Mucosa of stomach (tissue), 1 donor: ENCODE measurements around the gene PCNX1.
"Not testable (repeated sequence)": the region's sequence is repeated elsewhere in the genome, so short reads cannot be mapped to it uniquely, and the experiment has no call there.

ENCODE experiments used
- H3K27me3 ChIP-seq: one replicate; pipeline ENCODE4 v1.7.0; 2013; ENCODE audit warnings: mild to moderate bottlenecking, low read length; ENCODE audit not compliant: control insufficient read depth, insufficient read depth
- H3K36me3 ChIP-seq: one replicate; pipeline ENCODE4 v1.7.0; 2013; ENCODE audit warnings: low read length; ENCODE audit not compliant: control insufficient read depth, insufficient read depth
- H3K4me1 ChIP-seq: one replicate; pipeline ENCODE4 v1.7.0; 2013; ENCODE audit warnings: mild to moderate bottlenecking, low read length; ENCODE audit not compliant: control insufficient read depth, insufficient read depth
- H3K4me3 ChIP-seq: one replicate; pipeline ENCODE4 v1.7.0; 2013; ENCODE audit warnings: low read length
- H3K9ac ChIP-seq: one replicate; pipeline ENCODE4 v1.7.0; 2013; ENCODE audit warnings: mild to moderate bottlenecking, low read length, moderate library complexity
- H3K9me3 ChIP-seq: one replicate; pipeline ENCODE4 v1.7.0; 2013; ENCODE audit warnings: mild to moderate bottlenecking, low read length, moderate library complexity; ENCODE audit not compliant: control insufficient read depth
- donor health status: Pancreatic carcinoma.

PCNX1 gene

DNA sequence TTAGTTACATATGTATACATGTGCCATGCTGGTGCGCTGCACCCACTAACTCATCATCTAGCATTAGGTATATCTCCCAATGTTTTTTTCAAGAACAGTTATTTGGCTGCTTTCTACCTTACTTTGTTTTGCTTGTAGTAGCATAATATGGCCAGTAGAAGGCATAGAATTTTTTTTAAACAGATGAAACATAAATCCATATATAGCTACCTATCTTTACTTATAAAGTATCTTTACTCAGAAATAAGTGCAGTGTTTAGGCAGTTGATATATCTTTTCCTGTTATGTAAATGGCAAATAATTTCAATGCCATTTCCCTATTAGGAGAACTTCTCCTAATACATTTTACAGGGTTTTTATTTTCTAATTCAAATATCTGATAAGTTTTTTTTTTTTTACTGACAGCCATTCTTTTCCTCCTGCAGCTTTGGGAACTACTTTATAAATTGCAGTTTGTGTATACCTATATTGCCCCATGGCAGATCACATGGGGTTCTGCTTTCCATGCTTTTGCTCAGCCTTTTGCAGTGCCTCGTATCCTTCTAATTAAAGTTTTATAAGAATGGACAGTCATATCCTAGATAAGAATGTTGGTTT lies 143.1 kb downstream of the PCNX1 start:
- Histone ChIP-seq H3K27me3 (no peaks in the 10 kb centered on the region), H3K9ac (no peak overlapping the region), H3K4me1 (no peaks in the 10 kb centered on the region), H3K36me3 (no peaks in the 10 kb centered on the region), H3K4me3 (no peak overlapping the region), H3K9me3 (no peaks in the 10 kb centered on the region)

DNA sequence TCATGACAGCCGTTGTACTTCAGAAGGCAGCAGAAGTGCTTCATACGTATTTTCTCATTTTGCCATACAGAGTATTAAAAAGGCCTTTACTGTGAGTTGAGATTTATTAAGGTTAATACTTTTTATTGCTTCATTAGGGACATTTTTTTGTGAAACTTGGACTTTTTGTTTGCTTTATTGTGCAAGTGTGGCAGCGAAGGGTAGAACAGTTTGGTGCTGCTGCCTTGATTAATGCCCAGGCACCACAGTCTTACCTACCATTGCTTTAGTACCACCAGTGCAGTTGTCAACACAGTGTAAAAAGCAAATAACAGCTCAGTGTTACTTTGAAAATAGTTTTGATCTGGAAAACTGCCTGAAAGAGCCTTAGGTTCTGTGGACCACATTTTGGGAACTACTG lies 147.4 kb downstream of the PCNX1 start:
- Histone ChIP-seq H3K4me3 (no peak overlapping the region), H3K9me3 (no peaks in the 10 kb centered on the region), H3K9ac (no peak overlapping the region), H3K36me3 (peaks cover 2% of the 10 kb centered on the region), H3K27me3 (no peaks in the 10 kb centered on the region), H3K4me1 (no peaks in the 10 kb centered on the region)

DNA sequence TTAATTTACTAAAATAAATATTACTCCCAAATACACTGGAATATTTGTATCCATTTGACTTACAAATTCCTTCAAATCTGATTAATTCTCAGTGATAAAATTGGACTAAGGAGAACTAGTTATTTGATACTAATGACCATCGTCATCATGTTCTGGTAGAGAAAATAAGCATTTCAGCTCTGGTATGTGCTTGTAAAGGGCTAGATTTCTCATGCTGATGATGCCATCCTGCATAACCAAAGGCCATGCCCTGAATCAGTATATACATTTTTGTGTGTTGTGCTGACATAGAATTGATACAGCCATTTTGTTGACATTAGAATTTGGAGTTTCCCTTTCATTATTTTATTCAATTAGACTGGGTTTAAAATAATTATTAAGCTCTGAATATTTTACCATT lies 148.9 kb downstream of the PCNX1 start:
- peaks cover 6% of the 10 kb centered on the region for H3K36me3 ChIP-seq
- no peak overlapping the region for H3K4me3 ChIP-seq
- no peaks in the 10 kb centered on the region for H3K9me3 ChIP-seq
- no peaks in the 10 kb centered on the region for H3K27me3 ChIP-seq
- no peak overlapping the region for H3K9ac ChIP-seq
- H3K4me1 ChIP-seq: no peaks in the 10 kb centered on the region

DNA sequence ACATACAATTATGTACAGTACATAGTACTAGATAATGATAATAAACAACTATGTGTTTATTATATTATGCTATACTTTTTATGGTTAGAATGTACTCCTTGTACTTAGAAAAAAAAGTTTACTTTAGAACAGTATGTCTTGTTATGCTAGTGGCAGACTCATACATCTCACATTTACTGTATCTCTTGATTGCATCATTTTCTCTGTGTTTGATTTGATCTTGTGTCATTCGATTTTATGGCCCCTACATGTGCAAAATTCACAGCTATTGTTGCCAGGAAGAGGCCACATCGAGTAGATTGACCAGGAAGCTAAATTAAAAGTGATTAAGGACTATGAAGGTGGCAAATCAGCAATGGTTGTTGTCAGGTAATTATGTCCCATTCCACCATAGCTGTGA lies 153.0 kb downstream of the PCNX1 start:
- no peaks in the 10 kb centered on the region for H3K27me3 ChIP-seq
- no peaks in the 10 kb centered on the region for H3K4me1 ChIP-seq
- no peak overlapping the region for H3K4me3 ChIP-seq
- no peaks in the 10 kb centered on the region for H3K9me3 ChIP-seq
- no peak overlapping the region for H3K9ac ChIP-seq
- H3K36me3 ChIP-seq: peaks cover 6% of the 10 kb centered on the region

DNA sequence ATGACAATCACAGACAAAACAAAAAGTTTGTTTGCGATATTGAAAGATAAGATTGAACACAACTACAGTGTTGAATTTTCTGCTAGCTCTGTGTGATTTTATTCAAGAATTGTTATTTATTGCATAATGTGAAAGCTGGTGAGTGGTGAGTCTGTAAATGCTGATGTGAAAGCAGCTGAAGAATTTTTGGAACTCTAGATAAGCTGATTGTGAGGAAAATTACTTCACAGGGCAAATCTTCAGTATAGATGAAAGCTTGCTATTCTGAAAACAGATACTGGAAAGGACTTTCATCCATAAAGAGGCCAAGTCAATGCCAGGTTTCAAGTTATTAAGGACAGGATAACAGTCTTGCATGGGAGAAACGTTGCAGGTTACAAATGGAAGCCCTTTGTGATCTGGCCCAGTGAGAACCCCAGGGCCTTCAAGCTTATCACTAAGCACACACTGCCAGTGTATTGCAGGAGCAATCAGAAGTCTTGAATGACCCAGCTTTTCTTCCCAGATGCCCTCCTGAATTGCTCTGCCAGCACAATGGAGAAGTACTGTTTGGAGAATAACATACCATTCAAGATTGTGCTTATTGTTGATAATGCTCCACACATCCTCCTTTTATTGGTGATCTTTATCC lies 153.7 kb downstream of the PCNX1 start:
- Histone ChIP-seq H3K27me3 (no peaks in the 10 kb centered on the region), H3K4me1 (no peaks in the 10 kb centered on the region), H3K9ac (no peak overlapping the region), H3K4me3 (no peak overlapping the region), H3K9me3 (no peaks in the 10 kb centered on the region), H3K36me3 (peaks cover 6% of the 10 kb centered on the region)

DNA sequence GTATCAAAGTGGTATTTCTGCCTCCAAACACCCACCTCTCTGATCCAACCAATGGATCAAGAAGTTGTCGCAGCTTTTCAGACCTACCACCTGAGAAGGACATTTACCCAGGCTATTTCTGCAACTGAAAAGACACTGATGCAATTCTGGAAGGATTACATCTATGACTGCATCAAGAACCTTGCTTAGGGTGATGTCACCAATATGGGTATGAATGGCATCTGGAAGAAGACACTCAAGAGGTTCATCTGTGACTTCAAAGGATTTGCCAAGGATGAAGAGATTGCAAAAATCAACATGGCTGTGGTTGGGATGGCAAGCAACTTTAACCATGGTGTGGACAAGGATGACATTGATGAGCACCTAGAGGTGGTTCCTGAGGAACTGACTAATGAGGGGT lies 154.2 kb downstream of the PCNX1 start:
- peaks cover 6% of the 10 kb centered on the region for H3K36me3 ChIP-seq
- no peaks in the 10 kb centered on the region for H3K27me3 ChIP-seq
- H3K9ac ChIP-seq: no peak overlapping the region
- no peaks in the 10 kb centered on the region for H3K9me3 ChIP-seq
- no peaks in the 10 kb centered on the region for H3K4me1 ChIP-seq
- no peak overlapping the region for H3K4me3 ChIP-seq

DNA sequence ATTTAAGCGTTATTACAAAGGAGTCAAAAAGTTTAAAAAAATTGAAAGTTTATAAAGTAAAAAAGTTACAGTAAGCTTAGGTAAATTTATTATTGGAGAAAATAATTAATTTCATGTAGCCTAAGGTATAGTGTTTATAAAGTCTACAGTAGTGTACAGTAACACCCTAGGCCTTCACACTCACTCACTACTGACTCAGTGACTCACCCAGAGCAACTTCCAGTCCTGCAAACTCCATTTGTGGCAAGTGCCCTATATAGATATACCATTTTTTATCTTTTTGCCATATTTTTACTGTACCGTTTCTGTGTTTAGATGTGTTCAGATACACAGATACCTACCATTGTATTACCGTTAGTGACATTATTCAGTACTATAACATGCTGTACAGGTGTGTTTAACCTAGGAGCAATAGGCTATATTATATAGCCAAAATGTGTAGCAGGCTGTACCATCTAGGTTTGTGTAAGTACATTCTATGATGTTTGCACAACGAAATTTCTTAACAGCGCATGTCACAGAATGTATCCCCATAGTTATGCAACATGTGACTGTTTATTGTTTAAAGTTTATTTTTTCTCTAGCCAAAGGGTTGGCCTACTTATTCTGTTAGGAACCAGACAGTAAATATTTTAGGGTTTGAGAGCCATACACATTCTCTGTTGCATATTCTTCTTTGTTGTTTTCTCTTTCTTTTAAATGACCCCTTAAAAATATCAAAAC lies 155.5 kb downstream of the PCNX1 start:
- H3K4me3 ChIP-seq: no peak overlapping the region
- H3K36me3 ChIP-seq: peaks cover 6% of the 10 kb centered on the region
- H3K4me1 ChIP-seq: no peaks in the 10 kb centered on the region
- H3K9me3 ChIP-seq: no peaks in the 10 kb centered on the region
- H3K9ac ChIP-seq: no peak overlapping the region
- H3K27me3 ChIP-seq: no peaks in the 10 kb centered on the region

DNA sequence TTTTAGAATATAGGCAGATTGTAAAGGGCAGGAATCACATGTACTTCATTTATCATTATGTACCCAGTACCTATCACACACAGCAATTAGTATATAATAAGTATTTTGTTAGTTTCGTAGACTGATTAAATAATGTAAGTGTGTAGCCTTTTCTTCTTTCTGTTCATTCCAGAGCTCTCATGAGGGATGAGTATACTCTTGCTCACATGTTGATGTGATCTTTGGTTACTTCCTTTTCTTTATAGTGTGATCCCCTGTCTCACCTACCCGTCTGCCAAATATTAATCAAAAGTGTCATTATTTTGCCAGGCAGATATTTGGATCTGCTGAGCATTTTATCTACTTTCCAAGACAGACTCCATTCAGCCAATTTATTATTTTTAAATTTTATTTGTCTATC lies 156.1 kb downstream of the PCNX1 start:
- no peak overlapping the region for H3K4me3 ChIP-seq
- no peaks in the 10 kb centered on the region for H3K9me3 ChIP-seq
- H3K27me3 ChIP-seq: no peaks in the 10 kb centered on the region
- H3K4me1 ChIP-seq: no peaks in the 10 kb centered on the region
- H3K9ac ChIP-seq: no peak overlapping the region
- peaks cover 6% of the 10 kb centered on the region for H3K36me3 ChIP-seq

DNA sequence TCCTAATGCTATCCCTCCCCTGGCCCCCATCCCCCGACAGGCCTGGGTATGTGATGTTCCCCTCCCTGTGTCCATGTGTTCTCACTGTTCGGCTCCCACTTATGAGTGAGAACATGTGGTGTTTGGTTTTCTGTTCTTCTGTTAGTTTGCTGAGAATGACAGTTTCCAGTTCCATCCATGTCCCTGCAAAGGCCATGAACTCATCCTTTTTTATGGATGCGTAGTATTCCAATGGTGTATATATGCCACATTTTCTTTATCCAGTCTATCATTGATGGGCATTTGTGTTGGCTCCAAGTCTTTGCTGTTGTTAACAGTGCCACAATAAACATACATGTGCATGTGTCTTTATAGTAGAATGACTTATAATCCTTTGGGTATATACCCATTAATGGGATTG lies 157.5 kb downstream of the PCNX1 start:
- not testable (repeated sequence) for H3K9ac ChIP-seq, H3K4me3 ChIP-seq, H3K36me3 ChIP-seq, H3K27me3 ChIP-seq, H3K4me1 ChIP-seq, H3K9me3 ChIP-seq

DNA sequence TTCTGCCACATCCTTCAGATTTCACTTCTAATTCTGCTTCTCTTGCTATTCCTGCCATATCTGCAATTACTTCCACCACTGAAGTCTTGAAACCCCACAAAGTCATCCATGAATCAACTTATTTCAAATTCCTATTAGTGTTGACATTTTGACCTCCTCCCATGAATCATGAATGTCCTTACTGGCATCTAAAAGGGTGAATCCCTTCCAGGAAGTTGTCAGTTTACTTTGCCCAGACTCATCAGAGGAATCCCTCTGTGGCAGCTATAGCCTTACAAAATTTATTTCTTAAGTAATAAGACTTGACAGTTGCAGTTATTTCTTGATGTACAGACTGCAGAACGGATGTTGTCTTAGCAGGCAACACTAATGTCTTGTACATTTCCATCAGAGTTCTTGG lies 162.9 kb downstream of the PCNX1 start:
- H3K9ac ChIP-seq: no peak overlapping the region
- H3K27me3 ChIP-seq: no peaks in the 10 kb centered on the region
- no peaks in the 10 kb centered on the region for H3K36me3 ChIP-seq
- no peaks in the 10 kb centered on the region for H3K4me1 ChIP-seq
- H3K4me3 ChIP-seq: no peak overlapping the region
- no peaks in the 10 kb centered on the region for H3K9me3 ChIP-seq

DNA sequence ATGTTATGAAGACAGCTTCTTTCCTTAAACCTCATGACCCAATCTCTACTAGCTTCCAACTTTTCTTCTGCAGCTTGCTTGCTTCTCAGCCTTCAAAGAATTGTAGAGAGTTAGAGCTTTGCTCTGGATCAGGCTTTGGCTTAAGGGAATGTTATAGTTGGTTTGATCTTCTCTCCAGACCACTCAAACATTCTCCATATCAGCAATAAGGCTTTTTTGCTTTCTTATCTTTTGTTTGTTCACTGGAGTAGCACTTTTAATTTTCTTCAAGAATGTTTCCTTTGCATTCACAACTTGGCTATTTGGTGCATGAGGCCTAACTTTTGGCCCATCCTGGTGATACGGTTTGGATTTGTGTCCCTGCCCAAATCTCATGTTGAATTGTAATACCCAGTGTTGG lies 163.8 kb downstream of the PCNX1 start:
- Histone ChIP-seq H3K9me3 (no peaks in the 10 kb centered on the region), H3K4me3 (no peak overlapping the region), H3K36me3 (no peaks in the 10 kb centered on the region)

DNA sequence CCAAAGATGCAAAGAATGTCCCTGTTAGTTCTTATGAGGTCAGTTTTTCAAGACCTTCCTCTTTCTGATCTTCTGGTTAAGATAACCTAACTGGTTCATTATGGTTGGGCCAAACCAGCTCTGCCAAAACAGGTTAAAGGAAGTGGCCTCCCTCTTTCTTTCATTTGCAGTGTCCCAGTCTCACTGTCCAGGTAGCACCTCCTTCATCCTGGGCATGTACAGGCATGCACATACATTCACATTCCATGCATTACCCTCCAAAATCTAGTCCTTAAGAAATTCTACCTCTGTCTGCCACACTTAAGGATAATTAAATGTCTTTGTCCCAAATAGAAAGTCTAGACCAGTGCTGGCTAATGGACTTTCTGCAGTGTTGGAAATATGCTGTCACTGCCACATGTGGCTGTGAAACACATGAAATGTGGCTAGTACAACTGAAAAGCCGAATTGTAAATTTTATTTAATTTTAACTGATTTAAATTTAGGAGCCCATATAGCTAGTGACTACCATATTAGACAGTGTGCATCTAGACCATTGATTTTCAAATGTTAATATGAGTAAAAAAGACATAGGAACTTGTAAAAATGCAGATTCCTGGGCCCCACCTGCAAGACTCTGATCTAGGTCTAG lies 169.3 kb downstream of the PCNX1 start:
- H3K36me3 ChIP-seq: peaks cover 4% of the 10 kb centered on the region
- no peaks in the 10 kb centered on the region for H3K9me3 ChIP-seq
- H3K4me1 ChIP-seq: no peaks in the 10 kb centered on the region

More for the DNA sequence above, 163.8 kb downstream of the PCNX1 start:
- Histone ChIP-seq H3K9ac (no peak overlapping the region), H3K27me3 (no peaks in the 10 kb centered on the region), H3K4me1 (no peaks in the 10 kb centered on the region)

More for the DNA sequence above, 169.3 kb downstream of the PCNX1 start:
- Histone ChIP-seq H3K9ac (no peak overlapping the region), H3K27me3 (no peaks in the 10 kb centered on the region), H3K4me3 (no peak overlapping the region)
